Skeletal muscle satellite cell (primary cell): Measurements from ENCODE around the gene RBFOX1.

Experiments
- H3K27me3 ChIP-seq: 2 replicates; pipeline ENCODE4 v1.7.0; 2013; ENCODE audit warnings: low read length; ENCODE audit not compliant: control insufficient read depth, insufficient read depth
- H3K36me3 ChIP-seq: 2 replicates; pipeline ENCODE4 v1.7.0; 2013; ENCODE audit warnings: mild to moderate bottlenecking, control low read depth, low read length; ENCODE audit not compliant: insufficient read depth
- H3K4me1 ChIP-seq: 2 replicates; pipeline ENCODE4 v1.7.0; 2013; ENCODE audit warnings: low read length; ENCODE audit not compliant: control insufficient read depth, insufficient read depth
- H3K4me2 ChIP-seq: 2 replicates; pipeline ENCODE4 v1.7.0; 2013; ENCODE audit warnings: mild to moderate bottlenecking, low read length
- H3K4me3 ChIP-seq: 2 replicates; pipeline ENCODE4 v1.7.0; 2013; ENCODE audit warnings: low read length
- H3K9ac ChIP-seq: 2 replicates; pipeline ENCODE4 v1.7.0; 2013; ENCODE audit warnings: mild to moderate bottlenecking, low read depth, low read length, moderate library complexity
- H3K9me3 ChIP-seq: replicated peaks from 2 replicates; pipeline ENCODE4 v1.7.0; 2013; ENCODE audit warnings: mild to moderate bottlenecking, control low read depth, low read length

The RBFOX1 gene

DNA sequence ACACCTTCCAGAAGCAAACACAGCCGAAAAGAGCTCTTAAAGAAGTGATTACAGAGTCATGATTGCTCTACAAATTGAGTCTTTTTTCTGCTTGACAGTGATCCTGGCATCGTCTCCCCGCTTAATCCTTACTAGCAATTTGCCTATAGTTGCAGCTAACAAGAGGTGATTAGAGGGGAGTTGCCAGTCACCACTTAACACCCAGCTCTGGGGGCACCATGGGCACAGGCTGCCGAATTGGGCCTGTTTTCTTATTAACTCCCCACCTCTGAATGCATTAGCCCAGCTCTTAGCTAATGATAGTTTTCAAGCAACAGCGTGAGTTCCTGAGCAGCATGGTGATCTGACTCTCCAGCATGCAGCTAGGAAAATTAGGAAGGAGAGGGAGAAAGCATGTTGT lies 93.5 kb downstream of the RBFOX1 start:
- Histone ChIP-seq H3K4me1 (no peaks in the 10 kb centered on the region), H3K36me3 (no peaks in the 10 kb centered on the region), H3K4me3 (no peak overlapping the region), H3K27me3 (no peaks in the 10 kb centered on the region), H3K4me2 (no peak overlapping the region), H3K9ac (no peak overlapping the region), H3K9me3 (no peaks in the 10 kb centered on the region)

DNA sequence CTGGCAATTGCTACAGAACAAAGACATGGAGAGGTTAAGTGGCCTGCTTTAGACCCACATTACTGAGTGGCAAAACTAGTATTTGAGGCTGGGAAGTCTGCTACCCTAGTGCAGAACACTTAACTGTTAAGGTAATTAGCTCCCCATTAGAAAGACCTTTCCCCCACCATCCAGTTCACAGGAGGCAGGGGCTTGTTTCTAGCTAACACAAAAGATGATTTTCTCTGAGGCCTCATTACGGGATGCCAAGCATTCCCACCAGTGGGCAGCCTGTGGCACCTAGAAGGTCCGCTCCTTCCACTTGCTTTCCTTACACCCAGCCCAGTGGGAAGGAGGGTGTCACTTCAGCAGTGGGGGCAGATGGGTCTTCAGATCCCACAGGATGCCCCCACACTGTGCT lies 99.1 kb downstream of the RBFOX1 start:
- Histone ChIP-seq H3K27me3 (no peaks in the 10 kb centered on the region), H3K9me3 (no peaks in the 10 kb centered on the region), H3K4me2 (no peak overlapping the region), H3K4me3 (no peak overlapping the region), H3K4me1 (no peaks in the 10 kb centered on the region), H3K36me3 (no peaks in the 10 kb centered on the region), H3K9ac (no peak overlapping the region)

DNA sequence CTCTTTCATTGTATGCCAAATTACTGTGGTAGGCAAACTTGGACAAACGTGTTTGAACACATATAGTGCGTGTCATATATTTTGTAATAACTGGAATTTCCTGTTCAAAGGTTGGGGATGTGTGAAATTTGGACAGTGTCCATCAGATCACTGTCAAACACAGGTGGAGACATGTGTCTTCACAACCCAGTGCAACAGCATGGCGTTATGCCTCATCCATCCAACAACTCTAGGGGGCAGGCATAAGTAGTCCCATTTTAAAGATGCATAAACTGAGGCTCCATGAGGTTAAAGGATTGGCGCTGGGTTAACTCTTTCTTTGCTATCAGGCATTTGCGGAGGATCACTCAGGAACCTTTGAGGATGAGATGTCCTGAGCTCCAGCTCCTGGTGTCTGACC lies 103.7 kb downstream of the RBFOX1 start:
- Histone ChIP-seq H3K27me3 (no peaks in the 10 kb centered on the region), H3K36me3 (no peaks in the 10 kb centered on the region), H3K9ac (no peak overlapping the region), H3K9me3 (no peaks in the 10 kb centered on the region), H3K4me2 (no peak overlapping the region), H3K4me3 (no peak overlapping the region), H3K4me1 (no peaks in the 10 kb centered on the region)

DNA sequence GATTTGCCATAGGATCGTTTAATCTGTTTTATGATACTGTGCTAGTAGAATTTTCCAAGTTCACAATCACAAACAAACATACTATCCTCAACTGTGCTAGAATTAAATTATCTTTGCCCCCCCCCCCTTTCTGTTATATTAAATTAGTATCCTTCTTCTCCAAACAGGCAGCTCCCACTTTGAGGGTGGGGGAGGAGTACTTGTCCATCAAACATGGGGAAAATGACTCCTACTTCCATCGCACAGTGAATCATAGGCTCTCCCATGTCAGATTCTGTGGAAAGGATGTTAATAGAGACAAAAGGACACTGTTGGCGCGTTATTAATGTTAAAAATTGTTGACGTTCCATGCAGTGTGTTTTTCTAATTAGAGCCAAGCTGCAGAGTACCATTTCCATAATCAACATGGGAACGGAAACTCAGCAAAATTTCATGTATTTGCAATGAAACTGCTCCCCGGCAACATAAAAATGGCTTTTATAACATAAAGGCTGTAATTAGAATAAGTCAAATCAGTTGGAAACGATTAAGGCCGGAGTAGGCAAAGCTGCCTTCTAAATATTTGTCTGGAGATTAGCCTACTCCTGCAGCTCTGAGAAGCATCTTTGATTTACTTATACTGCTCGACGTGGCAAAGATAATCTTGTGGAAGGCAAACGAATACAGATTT lies 104.6 kb downstream of the RBFOX1 start:
- no peak overlapping the region for H3K4me3 ChIP-seq
- no peaks in the 10 kb centered on the region for H3K36me3 ChIP-seq
- H3K9ac ChIP-seq, result no peak overlapping the region
- H3K4me2 ChIP-seq, result no peak overlapping the region
- no peaks in the 10 kb centered on the region for H3K4me1 ChIP-seq
- no peaks in the 10 kb centered on the region for H3K9me3 ChIP-seq
- no peaks in the 10 kb centered on the region for H3K27me3 ChIP-seq

DNA sequence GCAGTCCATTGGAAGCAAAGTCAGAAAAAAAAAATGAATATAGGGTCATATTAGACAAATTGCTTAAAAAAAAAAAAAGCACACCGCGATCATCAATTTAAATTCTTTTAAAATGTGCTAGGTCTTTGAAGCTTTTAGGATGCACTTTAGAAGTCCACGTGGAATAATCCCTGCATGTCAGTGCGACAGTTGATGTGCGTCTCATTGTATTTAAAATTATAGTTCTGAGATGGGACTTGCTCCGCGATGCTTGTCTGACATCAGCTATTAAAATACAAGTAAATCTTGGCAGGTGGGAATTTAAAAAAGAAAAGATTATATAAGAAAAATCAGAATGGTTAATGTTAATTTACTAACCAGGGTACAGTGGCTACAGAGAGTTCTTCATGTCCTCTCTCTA lies 105.2 kb downstream of the RBFOX1 start:
- Histone ChIP-seq H3K9me3 (no peaks in the 10 kb centered on the region), H3K36me3 (no peaks in the 10 kb centered on the region), H3K4me1 (no peaks in the 10 kb centered on the region), H3K9ac (no peak overlapping the region), H3K27me3 (no peaks in the 10 kb centered on the region), H3K4me3 (no peak overlapping the region), H3K4me2 (no peak overlapping the region)

DNA sequence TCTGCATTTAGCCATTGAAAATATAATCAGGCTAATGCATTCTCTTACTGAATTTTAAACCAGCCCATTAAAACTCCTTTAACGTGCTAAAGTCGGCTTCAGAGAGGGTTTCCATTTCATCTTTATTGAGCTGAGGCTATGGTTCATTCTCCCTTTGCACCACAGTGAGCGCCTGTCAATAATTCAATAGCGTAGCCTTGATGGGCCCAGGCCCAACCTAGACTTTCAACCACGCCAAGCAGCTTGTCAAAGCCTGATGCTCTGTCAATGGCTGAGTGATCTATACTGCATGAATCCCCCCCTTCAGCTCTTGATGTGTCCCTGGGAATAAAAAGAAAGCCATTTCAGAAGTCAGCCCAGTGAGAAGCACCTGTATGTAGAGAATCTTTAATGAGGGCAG lies 106.0 kb downstream of the RBFOX1 start:
- no peak overlapping the region for H3K4me3 ChIP-seq

DNA sequence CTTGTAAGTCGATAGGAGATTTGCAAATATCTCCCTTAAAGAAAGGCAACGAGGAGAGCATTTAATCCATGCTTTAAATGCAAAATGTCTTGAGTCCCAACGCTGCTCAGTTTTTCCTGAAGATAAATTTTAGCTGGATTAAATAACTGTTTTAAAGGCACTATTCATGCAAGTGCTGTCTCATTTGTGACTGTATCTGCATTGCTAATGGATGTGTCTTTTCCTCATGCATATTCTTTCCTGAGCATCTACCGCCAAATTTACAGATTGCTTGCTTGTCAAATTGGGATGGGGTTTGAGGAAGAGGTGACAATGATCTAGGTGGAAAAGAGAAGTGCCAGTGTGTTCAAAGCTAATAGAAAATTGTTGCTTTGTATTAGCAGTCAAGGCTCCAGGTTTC lies 106.9 kb downstream of the RBFOX1 start:
- Histone ChIP-seq H3K36me3 (no peaks in the 10 kb centered on the region), H3K27me3 (no peaks in the 10 kb centered on the region), H3K4me1 (no peaks in the 10 kb centered on the region), H3K4me3 (no peak overlapping the region), H3K4me2 (no peak overlapping the region), H3K9me3 (no peaks in the 10 kb centered on the region), H3K9ac (no peak overlapping the region)

More for the DNA sequence above, 106.0 kb downstream of the RBFOX1 start:
- no peak overlapping the region for H3K4me2 ChIP-seq
- H3K36me3 ChIP-seq, result no peaks in the 10 kb centered on the region
- no peaks in the 10 kb centered on the region for H3K4me1 ChIP-seq
- no peaks in the 10 kb centered on the region for H3K27me3 ChIP-seq
- H3K9ac ChIP-seq, result no peak overlapping the region
- no peaks in the 10 kb centered on the region for H3K9me3 ChIP-seq

DNA sequence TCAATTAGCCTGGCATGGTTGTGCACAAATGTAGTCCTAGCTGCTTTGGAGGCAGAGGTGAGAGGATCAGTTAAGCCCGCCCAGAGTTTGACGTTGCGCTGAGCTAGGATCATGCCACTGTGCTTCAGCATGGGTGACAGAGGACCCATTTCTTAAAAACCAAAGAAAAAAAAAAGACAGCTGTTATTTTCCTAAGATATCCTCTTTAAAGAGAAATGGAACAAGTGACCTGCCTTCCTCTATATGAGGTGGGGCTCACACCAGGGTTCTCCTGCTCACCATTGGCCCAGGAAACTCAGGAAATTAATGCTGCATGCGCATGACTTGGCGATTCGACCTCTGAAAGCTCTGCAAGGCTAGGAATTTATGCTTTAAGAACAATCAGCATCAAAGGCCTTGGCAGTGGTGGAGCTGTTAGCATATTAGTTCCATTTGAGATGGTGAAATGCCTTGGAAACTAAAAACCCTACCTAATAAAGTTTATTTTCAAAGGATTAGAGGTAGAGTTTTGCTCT lies 108.3 kb downstream of the RBFOX1 start:
- Histone ChIP-seq H3K4me3 (no peak overlapping the region), H3K9ac (no peak overlapping the region), H3K4me2 (no peak overlapping the region), H3K36me3 (no peaks in the 10 kb centered on the region), H3K27me3 (no peaks in the 10 kb centered on the region), H3K4me1 (no peaks in the 10 kb centered on the region), H3K9me3 (no peaks in the 10 kb centered on the region)

DNA sequence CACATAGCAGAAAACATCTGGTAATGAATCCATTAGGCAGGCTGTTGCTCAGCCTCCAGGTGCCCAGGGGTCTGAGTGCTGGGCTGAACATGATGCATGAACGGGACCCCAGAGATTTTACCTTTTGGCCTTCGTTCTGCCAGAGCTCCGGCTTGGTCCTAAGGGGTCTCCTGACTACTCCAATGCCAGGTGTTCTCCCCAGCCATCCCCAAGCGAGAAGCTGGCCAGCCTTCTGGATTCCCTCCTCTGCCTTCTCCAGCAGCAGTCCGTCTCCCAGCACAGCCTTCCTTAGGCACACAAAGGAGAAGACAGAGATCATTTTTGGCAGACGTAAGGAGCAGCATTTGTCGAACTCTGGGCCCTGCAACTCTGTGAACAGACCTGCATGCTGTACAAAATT lies 109.4 kb downstream of the RBFOX1 start:
- no peak overlapping the region for H3K4me2 ChIP-seq
- H3K9ac ChIP-seq, result no peak overlapping the region
- no peaks in the 10 kb centered on the region for H3K27me3 ChIP-seq
- H3K4me3 ChIP-seq, result no peak overlapping the region
- no peaks in the 10 kb centered on the region for H3K36me3 ChIP-seq
- H3K9me3 ChIP-seq, result no peaks in the 10 kb centered on the region
- H3K4me1 ChIP-seq, result no peaks in the 10 kb centered on the region

DNA sequence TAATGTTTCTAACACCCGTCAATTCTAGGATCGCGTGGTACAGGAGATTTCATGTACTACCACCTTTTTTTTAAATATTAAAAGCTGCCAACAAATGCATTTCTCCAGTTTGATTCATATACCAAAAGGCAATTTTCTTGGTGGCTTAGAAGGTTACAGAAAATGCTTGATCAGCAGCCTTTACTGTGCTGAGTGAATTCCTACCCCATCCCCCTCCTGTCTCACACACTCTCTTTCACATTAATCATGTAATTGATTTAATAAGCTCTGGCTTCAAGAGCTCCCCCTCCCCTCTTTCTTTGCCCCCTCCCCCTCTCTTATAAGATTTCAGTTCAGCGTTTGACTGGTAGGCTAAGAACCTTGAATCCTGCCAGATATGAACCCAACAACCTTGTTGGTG lies 110.5 kb downstream of the RBFOX1 start:
- Histone ChIP-seq H3K4me3 (no peak overlapping the region), H3K4me2 (no peak overlapping the region), H3K9ac (no peak overlapping the region), H3K4me1 (no peaks in the 10 kb centered on the region), H3K27me3 (no peaks in the 10 kb centered on the region), H3K36me3 (no peaks in the 10 kb centered on the region), H3K9me3 (no peaks in the 10 kb centered on the region)

DNA sequence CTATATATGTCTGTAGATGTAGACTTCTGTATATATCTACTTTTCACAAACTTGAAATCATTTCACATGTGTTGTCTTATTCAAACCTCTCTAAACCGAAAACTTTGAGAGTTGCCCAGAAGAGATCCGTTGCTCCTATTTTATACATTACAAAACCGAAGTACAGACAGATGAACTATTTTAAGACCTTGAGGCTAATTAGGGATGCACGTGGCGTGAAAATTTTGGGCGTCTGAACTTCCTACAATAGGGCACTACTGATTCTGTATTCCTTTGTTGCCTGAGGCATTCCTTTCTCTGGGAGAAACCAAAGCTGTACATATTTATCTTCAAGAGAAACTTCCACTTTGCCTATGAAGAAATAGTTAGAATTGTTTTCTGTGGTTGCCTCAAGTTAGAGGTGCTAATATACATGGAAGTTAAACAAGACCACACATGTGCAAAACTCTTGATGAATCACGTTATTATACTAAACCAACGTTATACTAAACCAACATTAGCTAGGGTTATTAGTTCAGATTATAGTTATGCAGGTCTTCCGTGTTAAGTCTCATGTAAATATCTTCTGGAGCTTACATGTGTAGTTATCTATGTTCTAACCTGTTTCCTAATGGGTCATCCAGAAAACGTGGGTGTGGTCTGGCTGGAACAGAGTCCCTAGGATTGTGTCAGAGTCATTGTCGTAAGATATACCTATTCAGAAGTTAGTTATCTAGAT lies 111.2 kb downstream of the RBFOX1 start:
- Histone ChIP-seq H3K4me3 (no peak overlapping the region), H3K9ac (no peak overlapping the region), H3K9me3 (no peaks in the 10 kb centered on the region), H3K4me1 (no peaks in the 10 kb centered on the region), H3K36me3 (no peaks in the 10 kb centered on the region), H3K4me2 (no peak overlapping the region), H3K27me3 (no peaks in the 10 kb centered on the region)

DNA sequence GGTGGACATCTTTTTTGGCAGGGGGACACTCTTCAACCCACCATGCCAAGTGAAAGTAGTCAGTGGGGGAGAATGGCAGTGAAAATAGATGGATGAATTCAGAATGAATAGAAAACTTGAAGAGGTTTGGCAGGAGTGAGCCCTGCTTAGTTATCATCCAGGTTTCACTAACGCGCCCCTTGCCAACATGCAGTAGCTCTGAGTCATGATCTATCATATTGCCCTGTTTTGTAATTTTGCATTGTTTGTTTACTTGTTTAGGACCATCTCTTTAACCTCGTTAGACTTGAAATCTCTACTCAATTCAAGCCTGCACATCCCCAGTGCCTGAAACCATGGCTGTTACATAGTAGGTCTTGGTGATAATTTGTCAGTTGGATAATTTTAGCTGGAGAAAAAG lies 116.7 kb downstream of the RBFOX1 start:
- H3K9me3 ChIP-seq, result no peaks in the 10 kb centered on the region
- H3K4me3 ChIP-seq, result no peak overlapping the region
- H3K4me2 ChIP-seq, result no peak overlapping the region
- H3K9ac ChIP-seq, result no peak overlapping the region
- no peaks in the 10 kb centered on the region for H3K27me3 ChIP-seq
- no peaks in the 10 kb centered on the region for H3K36me3 ChIP-seq
- no peaks in the 10 kb centered on the region for H3K4me1 ChIP-seq
